Embryonic facial prominence (tissue), 1 donor: ENCODE data around the gene CHIA.

Experiments used
- DNase-seq: peaks from one replicate; pipeline ENCODE4 v3.0.0-alpha.2; 2016; ENCODE audit errors: extremely low spot score

The CHIA gene

GRCh38 chr1:111366256-111366655 lies 75.6 kb downstream of the CHIA start:
- DNase-seq: no peak

GRCh38 chr1:111369177-111369576 lies 78.5 kb downstream of the CHIA start:
- DNase-seq: no peak

GRCh38 chr1:111369645-111370044 lies 79.0 kb downstream of the CHIA start:
- DNase-seq: no peak
